NCI-H2171 (cell line): ENCODE measurements around the gene MSI2.
A peak's percentile ranks its signal among the peaks of the same experiment; 100 is the strongest.
"Not testable (repeated sequence)": the region's sequence is repeated elsewhere in the genome, so short reads cannot be mapped to it uniquely, and the experiment has no call there.

Experiments used
- DNase-seq: peaks from one replicate; lab custom pipeline; 2025; lab: John Stamatoyannopoulos, UW

Gene MSI2

GRCh38 chr17:57292091-57292490 is 35.8 kb downstream of the MSI2 start:
- no peak for DNase-seq

GRCh38 chr17:57293077-57293476 is 36.8 kb downstream of the MSI2 start:
- no peak for DNase-seq

GRCh38 chr17:57294101-57294500 is 37.8 kb downstream of the MSI2 start:
- peak; percentile 52 for DNase-seq

GRCh38 chr17:57294629-57295501 is 38.5 kb downstream of the MSI2 start:
- peak; percentile 68 for DNase-seq

- no peak for DNase-seq
Observed at GRCh38 chr17:57295526-57296023, 39.3 kb downstream of the MSI2 start.

- no peak for DNase-seq
Observed at GRCh38 chr17:57296231-57296630, 39.9 kb downstream of the MSI2 start.

- DNase-seq, result no peak
Observed at GRCh38 chr17:57299176-57299575, 42.9 kb downstream of the MSI2 start.

GRCh38 chr17:57300592-57300991 is 44.3 kb downstream of the MSI2 start:
- DNase-seq, result not testable (repeated sequence)

- DNase-seq, result no peak
Observed at GRCh38 chr17:57302690-57303465, 46.6 kb downstream of the MSI2 start.

- no peak for DNase-seq
Observed at GRCh38 chr17:57305144-57305728, 48.9 kb downstream of the MSI2 start.

- no peak for DNase-seq
Observed at GRCh38 chr17:57305908-57306504, 49.7 kb downstream of the MSI2 start.

GRCh38 chr17:57308543-57309186 is 52.3 kb downstream of the MSI2 start:
- no peak for DNase-seq

GRCh38 chr17:57309479-57309878 is 53.2 kb downstream of the MSI2 start:
- peak; percentile 28 for DNase-seq

GRCh38 chr17:57311281-57312216 is 55.2 kb downstream of the MSI2 start:
- no peak for DNase-seq

- no peak for DNase-seq
Observed at GRCh38 chr17:57312242-57312641, 55.9 kb downstream of the MSI2 start.

- no peak for DNase-seq
Observed at GRCh38 chr17:57313097-57313835, 56.9 kb downstream of the MSI2 start.

GRCh38 chr17:57315061-57316015 is 59.0 kb downstream of the MSI2 start:
- DNase-seq, result no peak

- DNase-seq, result no peak
Observed at GRCh38 chr17:57316361-57316760, 60.0 kb downstream of the MSI2 start.

GRCh38 chr17:57317079-57317478 is 60.8 kb downstream of the MSI2 start:
- DNase-seq, result no peak
